Stomach (tissue), 9 donors: Measurements from ENCODE around the gene DDAH1. TPM values are rescaled to one million over a fixed set of nuclear protein-coding genes. Genes with fewer than 3 reads are reported as not detected.

Source experiments
- DNase-seq, 2 donors: peaks; one replicate each; pipeline versions ENCODE4 v3.0.0 to v3.0.0-alpha.2; 2013 to 2019
- H3K27ac ChIP-seq, 5 donors: fragments of 200-600 bp in 4 of 5; sonication (generic) in 4 of 5; one replicate each; pipeline ENCODE4 v1.5.1; 2013 to 2019; ENCODE audit warnings: mild to moderate bottlenecking in 1 of 5, moderate library complexity in 1 of 5
- H3K27me3 ChIP-seq, 3 donors: fragments of 200-600 bp; sonication (generic); one replicate each; pipeline ENCODE4 v1.5.1; 2017 to 2019; ENCODE audit warnings: mixed run types in 1 of 3
- H3K36me3 ChIP-seq, 4 donors: fragments of 200-600 bp; sonication (generic); 1 replicate in 3 of 4; 2 replicates in 1 of 4; pipeline ENCODE4 v1.5.1; 2016 to 2019
- H3K4me1 ChIP-seq, 4 donors: fragments of 200-600 bp; sonication (generic); one replicate each; pipeline ENCODE4 v1.5.1; 2016 to 2019
- H3K4me3 ChIP-seq, 4 donors: fragments of 200-600 bp; sonication (generic) in 3 of 4; one replicate each; pipeline ENCODE4 v1.5.1; 2016 to 2019; ENCODE audit warnings: mild to moderate bottlenecking in 1 of 4
- H3K9me3 ChIP-seq, 4 donors: fragments of 200-600 bp; sonication (generic); one replicate each; pipeline ENCODE4 v1.5.1; 2016 to 2019
- EP300 ChIP-seq: sonication (generic); formaldehyde crosslinking; IDR thresholded peaks from one replicate; pipeline ENCODE4 v1.6.1; 2017; ENCODE audit warnings: antibody characterized with exemption
- POLR2A ChIP-seq, 4 donors: fragments of 450-650 bp; IDR thresholded peaks; one replicate each; pipeline ENCODE4 v1.6.1; 2016; ENCODE audit warnings: antibody characterized with exemption in 4 of 4, control low read depth in 2 of 4, mild to moderate bottlenecking in 1 of 4, moderate library complexity in 1 of 4
- POLR2AphosphoS5 ChIP-seq, 3 donors: sonication (generic); formaldehyde crosslinking; IDR thresholded peaks; one replicate each; pipeline ENCODE4 v1.6.1; 2016; ENCODE audit warnings: antibody characterized with exemption in 3 of 3
- WGBS, 5 donors: extraction: QIAGEN DNeasy Blood & Tissue Kit in 3 of 5; methylation state at CpG; one replicate each; pipeline versions ENCODE4 v1.1.5 to v1.1.7; 2013 to 2018; 5-methylcytosine and 5-hydroxymethylcytosine counted together
- intact Hi-C: fragments of 100-400 bp; cut with DNase I; formaldehyde crosslinking; loops from one replicate; pipeline ENCODE4 v1.15.1; 2023; ENCODE audit warnings: low total_unique reads
- polyA plus RNA-seq, 3 donors: library from polyadenylated mRNA; stranded (reverse); fragments of 200-250 nt; gene quantifications; one replicate each; pipeline ENCODE4 v1.2.3, GENCODE V29; 2013
- small RNA-seq, 4 donors: library from RNA; depleted of rRNA; stranded (forward); fragments of <200 nt; gene quantifications; one replicate each; pipeline ENCODE3, GENCODE V24; 2016
- total RNA-seq, 5 donors: library from RNA; depleted of rRNA; stranded (reverse); fragments of >200 nt; gene quantifications; one replicate each; pipeline versions ENCODE4 v1.1.0 to v1.2.3, GENCODE V29; 2014 to 2016
- TF ChIP-seq, protein P1 (sequence below), 7 experiments: fragments of 450-650 bp in 4 of 7; fragments of 200-600 bp in 3 of 7; sonication (generic) in 3 of 7; IDR thresholded peaks; one replicate each; pipeline ENCODE4 v1.5.1; 2016 to 2019; ENCODE audit warnings: antibody characterized with exemption in 7 of 7, control low read depth in 2 of 7, mild to moderate bottlenecking in 1 of 7
- donor health status: healthy with polysubstance abuse.
- donor health status: Bipolar disorder and iron deficiency.
- donor health status: healthy.

DDAH1 gene
- total and polyA plus RNA-seq, 8 donors, result 10.6 to 113 (median 42.3) TPM

DNA sequence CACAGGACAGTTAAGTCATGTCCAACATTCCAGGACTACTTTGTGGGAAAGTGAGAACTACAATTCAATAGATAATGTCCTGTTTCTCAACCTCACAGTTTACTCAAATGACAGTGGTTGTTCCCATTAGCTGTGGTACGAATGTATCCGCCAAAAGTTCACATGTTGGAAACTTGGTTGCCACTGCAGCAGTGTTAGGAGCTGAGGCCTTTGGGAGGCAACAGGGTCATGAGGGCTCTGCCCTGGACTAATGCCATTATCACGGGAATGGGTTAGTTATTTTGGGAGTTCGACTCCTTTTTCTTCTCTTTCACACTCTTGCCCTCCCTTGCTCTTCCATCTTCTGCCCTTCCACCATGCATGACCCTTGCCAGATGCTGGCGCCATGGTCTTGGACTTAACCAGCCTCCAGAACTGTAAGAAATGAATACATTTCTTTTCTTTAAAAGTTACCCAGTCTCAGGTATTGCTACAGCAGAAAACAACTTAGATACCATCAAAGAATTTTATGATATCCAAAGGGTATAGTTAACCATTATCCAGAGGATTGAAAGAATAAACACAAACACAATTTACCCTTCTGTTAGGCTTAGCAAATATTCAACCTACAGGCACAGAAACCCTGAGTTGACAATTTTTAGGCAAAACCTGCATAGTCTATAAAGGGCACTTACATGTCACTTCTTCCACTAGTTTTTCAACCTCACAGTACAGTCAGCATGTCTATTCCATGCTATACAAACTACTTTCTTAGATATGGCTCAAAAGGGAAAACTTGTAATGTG, 196.0 kb downstream of the DDAH1 start:
- H3K36me3 ChIP-seq, result peaks cover 27 to 76% (median 67%) of the 10 kb centered on the region in 4 donors
- H3K4me3 ChIP-seq, result no peak overlapping the region
- no peak for DNase-seq
- H3K9me3 ChIP-seq, result no peaks in the 10 kb centered on the region
- H3K27me3 ChIP-seq, result no peaks in the 10 kb centered on the region
- no peak for TF ChIP-seq POLR2AphosphoS5 (IDR thresholded peaks at IDR 0.05)
- TF ChIP-seq, protein P1, sequence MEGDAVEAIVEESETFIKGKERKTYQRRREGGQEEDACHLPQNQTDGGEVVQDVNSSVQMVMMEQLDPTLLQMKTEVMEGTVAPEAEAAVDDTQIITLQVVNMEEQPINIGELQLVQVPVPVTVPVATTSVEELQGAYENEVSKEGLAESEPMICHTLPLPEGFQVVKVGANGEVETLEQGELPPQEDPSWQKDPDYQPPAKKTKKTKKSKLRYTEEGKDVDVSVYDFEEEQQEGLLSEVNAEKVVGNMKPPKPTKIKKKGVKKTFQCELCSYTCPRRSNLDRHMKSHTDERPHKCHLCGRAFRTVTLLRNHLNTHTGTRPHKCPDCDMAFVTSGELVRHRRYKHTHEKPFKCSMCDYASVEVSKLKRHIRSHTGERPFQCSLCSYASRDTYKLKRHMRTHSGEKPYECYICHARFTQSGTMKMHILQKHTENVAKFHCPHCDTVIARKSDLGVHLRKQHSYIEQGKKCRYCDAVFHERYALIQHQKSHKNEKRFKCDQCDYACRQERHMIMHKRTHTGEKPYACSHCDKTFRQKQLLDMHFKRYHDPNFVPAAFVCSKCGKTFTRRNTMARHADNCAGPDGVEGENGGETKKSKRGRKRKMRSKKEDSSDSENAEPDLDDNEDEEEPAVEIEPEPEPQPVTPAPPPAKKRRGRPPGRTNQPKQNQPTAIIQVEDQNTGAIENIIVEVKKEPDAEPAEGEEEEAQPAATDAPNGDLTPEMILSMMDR (IDR thresholded peaks at IDR 0.05), result no peak
- no peak for TF ChIP-seq EP300
- TF ChIP-seq POLR2A (IDR thresholded peaks at IDR 0.05), result no peak
- intact Hi-C loops, result no loop called here
- no peak overlapping the region for H3K27ac ChIP-seq
- peaks cover 8 to 64% (median 37%) of the 10 kb centered on the region in 4 donors for H3K4me1 ChIP-seq
- WGBS, 5 donors, result 83 to 91% (median 86%) methylated on average over 5 of the region's 5 CpGs

Small RNA genes lying within 50 kb of the gene (small RNA-seq; reads per million reads assigned to genes)
- 0 reads per million in 4 donors for gene RF00019

Other genes with a start within 250 kb of the DDAH1 start
- 10 to 100 TPM in 3 of 5 donors, 1 to 10 TPM in 2; 5.8 to 39.3 (median 23.5) TPM for gene C1orf52, start 205.5 kb downstream of the DDAH1 start, total RNA-seq
- 10 to 100 TPM; 11.1 to 16.8 (median 11.9) TPM for gene C1orf52, start 205.5 kb downstream of the DDAH1 start, polyA plus RNA-seq
- gene BCL10, start 188.5 kb downstream of the DDAH1 start, total RNA-seq, result 10 to 100 TPM in 4 of 5 donors, 1 to 10 TPM in 1; 6.1 to 42.7 (median 38.5) TPM
- 10 to 100 TPM in 1 of 3 donors, 1 to 10 TPM in 2; 8.1 to 23.4 (median 9.9) TPM for gene BCL10, start 188.5 kb downstream of the DDAH1 start, polyA plus RNA-seq
- gene CCN1, start 115.6 kb upstream of the DDAH1 start, total RNA-seq, result 100 to 1,000 TPM in 1 of 5 donors, 10 to 100 TPM in 4; 17.0 to 123 (median 70.1) TPM
- 10 to 100 TPM; 15.9 to 30.4 (median 22.7) TPM for gene CCN1, start 115.6 kb upstream of the DDAH1 start, polyA plus RNA-seq
- 10 to 100 TPM in 3 of 5 donors, 1 to 10 TPM in 2; 6.7 to 12.3 (median 10.4) TPM for gene ZNHIT6, start 243.3 kb upstream of the DDAH1 start, total RNA-seq
- 1 to 10 TPM; 5.6 to 9.2 (median 8.3) TPM for gene ZNHIT6, start 243.3 kb upstream of the DDAH1 start, polyA plus RNA-seq